GM23248 (cell line): ENCODE data around the gene HDAC4. TPM values are rescaled to one million over a fixed set of nuclear protein-coding genes. Genes with fewer than 3 reads are reported as not detected.

Source experiments
- DNase-seq: peaks from one replicate; pipeline ENCODE4 v3.0.0-alpha.2; 2015
- H2AFZ ChIP-seq: fragments of 200-600 bp; sonication (generic); 2 replicates; pipeline ENCODE4 v1.6.1; 2016; ENCODE audit warnings: antibody characterized with exemption
- H3F3A ChIP-seq: fragments of 200-600 bp; sonication (generic); 2 replicates; pipeline ENCODE4 v1.6.1; 2016; ENCODE audit warnings: mild to moderate bottlenecking, antibody characterized with exemption, mixed run types; ENCODE audit not compliant: insufficient read depth
- H3K27ac ChIP-seq: fragments of 200-600 bp; sonication (generic); 2 replicates; pipeline ENCODE4 v1.5.1; 2016; ENCODE audit warnings: mild to moderate bottlenecking
- H3K27me3 ChIP-seq: fragments of 200-600 bp; sonication (generic); replicated peaks from 2 replicates; pipeline ENCODE4 v1.6.1; 2016; ENCODE audit warnings: mild to moderate bottlenecking; ENCODE audit not compliant: insufficient read depth
- H3K36me3 ChIP-seq: fragments of 200-600 bp; sonication (generic); 2 replicates; pipeline ENCODE4 v1.6.1; 2016; ENCODE audit warnings: low read depth, mild to moderate bottlenecking
- H3K4me1 ChIP-seq: fragments of 200-600 bp; sonication (generic); 2 replicates; pipeline ENCODE4 v1.6.1; 2016; ENCODE audit warnings: mild to moderate bottlenecking; ENCODE audit not compliant: insufficient read depth
- H3K4me2 ChIP-seq: fragments of 200-600 bp; sonication (generic); one replicate; pipeline ENCODE4 v1.6.1; 2016; ENCODE audit warnings: mild to moderate bottlenecking; ENCODE audit not compliant: unreplicated experiment
- H3K4me3 ChIP-seq: fragments of 200-600 bp; sonication (generic); 2 replicates; pipeline ENCODE4 v1.5.1; 2016; ENCODE audit warnings: mild to moderate bottlenecking
- H3K79me2 ChIP-seq: fragments of 200-600 bp; sonication (generic); 2 replicates; pipeline ENCODE4 v1.6.1; 2016; ENCODE audit warnings: mild to moderate bottlenecking; ENCODE audit not compliant: insufficient read depth
- H3K9ac ChIP-seq: fragments of 200-600 bp; sonication (generic); 2 replicates; pipeline ENCODE4 v1.6.1; 2016; ENCODE audit warnings: mild to moderate bottlenecking
- H3K9me2 ChIP-seq: fragments of 200-600 bp; sonication (generic); 2 replicates; pipeline ENCODE4 v1.6.1; 2016; ENCODE audit warnings: mixed run types, mild to moderate bottlenecking, moderate library complexity; ENCODE audit not compliant: insufficient read depth
- H3K9me3 ChIP-seq: fragments of 200-600 bp; sonication (generic); one replicate; pipeline ENCODE4 v1.6.1; 2017; ENCODE audit warnings: low read depth
- H4K20me1 ChIP-seq: fragments of 200-600 bp; sonication (generic); 2 replicates; pipeline ENCODE4 v1.6.0; 2016; ENCODE audit not compliant: insufficient read depth
- EZH2 ChIP-seq: fragments of 200-600 bp; sonication (generic); IDR thresholded peaks from 2 replicates; pipeline ENCODE4 v1.6.1; 2018; ENCODE audit warnings: antibody characterized with exemption, mild to moderate bottlenecking; ENCODE audit not compliant: insufficient read depth, poor library complexity, severe bottlenecking
- EZH2phosphoT487 ChIP-seq: fragments of 200-600 bp; sonication (generic); IDR thresholded peaks from 2 replicates; pipeline ENCODE4 v1.6.1; 2018; ENCODE audit warnings: antibody characterized with exemption, moderate library complexity, mild to moderate bottlenecking, low read depth; ENCODE audit not compliant: insufficient read depth
- WGBS, 2 experiments: methylation state at CpG; one replicate each; pipeline ENCODE4 v1.1.6; 2015 to 2017; ENCODE audit warnings: low lambda C conversion rate in 2 of 2, low coverage in 1 of 2; ENCODE audit errors: missing lambda C conversion rate in 2 of 2; 5-methylcytosine and 5-hydroxymethylcytosine counted together
- in situ Hi-C: fragments of 300-500 bp; cut with MboI; formaldehyde crosslinking; loops from 2 replicates; pipeline ENCODE4 v1.15.0; 2020
- polyA plus RNA-seq: library from polyadenylated mRNA; unstranded; fragments of >200 nt; fragmentation: Nextera tagmentation; extraction: Ambion mirVana; gene quantifications from 2 replicates; pipeline ENCODE4 v1.2.1, GENCODE V29; 2016
- total RNA-seq: library from RNA; depleted of rRNA; stranded (reverse); fragments of >200 nt; shearing (Covaris generic); gene quantifications from 2 replicates; pipeline ENCODE4 v1.2.3, GENCODE V29; 2014

Gene HDAC4
- total and polyA plus RNA-seq, 2 experiments from 2014 or later = 2.1 to 6.3 TPM

- peaks cover 6% of the 10 kb centered on the region for H3K4me1 ChIP-seq
- WGBS, 2 experiments = 92 to 93% methylated on average over 19 of the region's 19 CpGs
- no peak overlapping the region for H3K9ac ChIP-seq
- DNase-seq = no peak
- H3K4me3 ChIP-seq = no peak overlapping the region
- no peaks in the 10 kb centered on the region for H3K36me3 ChIP-seq
- H3K9me3 ChIP-seq = no peaks in the 10 kb centered on the region
- in situ Hi-C loops = no loop called here
- no peaks in the 10 kb centered on the region for H4K20me1 ChIP-seq
- TF ChIP-seq EZH2 (no peak), EZH2phosphoT487 (no peak)
- no peaks in the 10 kb centered on the region for H3K27me3 ChIP-seq
- H2AFZ ChIP-seq = no peak overlapping the region
- H3K4me2 ChIP-seq = no peak overlapping the region
- no peaks in the 10 kb centered on the region for H3K9me2 ChIP-seq
- H3K27ac ChIP-seq = no peak overlapping the region
- H3F3A ChIP-seq = no peaks in the 10 kb centered on the region
- no peaks in the 10 kb centered on the region for H3K79me2 ChIP-seq
These were observed 203.7 kb downstream of the HDAC4 start for GRCh38 chr2:239197146-239197545.

GRCh38 chr2:239196474-239197021 lies 204.3 kb downstream of the HDAC4 start:
- no peaks in the 10 kb centered on the region for H3K79me2 ChIP-seq
- no peak overlapping the region for H3K27ac ChIP-seq
- H4K20me1 ChIP-seq = no peaks in the 10 kb centered on the region
- H3K4me1 ChIP-seq = peaks cover 6% of the 10 kb centered on the region
- no peak overlapping the region for H3K4me3 ChIP-seq
- H2AFZ ChIP-seq = no peak overlapping the region
- H3K9me3 ChIP-seq = no peaks in the 10 kb centered on the region
- TF ChIP-seq EZH2 (no peak), EZH2phosphoT487 (no peak)
- 92% methylated on average over 17 of the region's 17 CpGs for WGBS, 2 experiments
- H3K9ac ChIP-seq = no peak overlapping the region
- H3K4me2 ChIP-seq = no peak overlapping the region
- DNase-seq = no peak
- H3K9me2 ChIP-seq = no peaks in the 10 kb centered on the region
- no peaks in the 10 kb centered on the region for H3K27me3 ChIP-seq
- in situ Hi-C loops = no loop called here
- H3K36me3 ChIP-seq = no peaks in the 10 kb centered on the region
- H3F3A ChIP-seq = no peaks in the 10 kb centered on the region

- no peak overlapping the region for H3K9ac ChIP-seq
- no peaks in the 10 kb centered on the region for H3F3A ChIP-seq
- no peak overlapping the region for H2AFZ ChIP-seq
- no peaks in the 10 kb centered on the region for H3K9me3 ChIP-seq
- no peaks in the 10 kb centered on the region for H4K20me1 ChIP-seq
- no peak overlapping the region for H3K27ac ChIP-seq
- no peaks in the 10 kb centered on the region for H3K36me3 ChIP-seq
- DNase-seq = no peak
- no peaks in the 10 kb centered on the region for H3K79me2 ChIP-seq
- in situ Hi-C loops = no loop called here
- TF ChIP-seq EZH2 (no peak), EZH2phosphoT487 (no peak)
- H3K27me3 ChIP-seq = no peaks in the 10 kb centered on the region
- 97 to 98% methylated on average over 4 of the region's 4 CpGs for WGBS, 2 experiments
- H3K4me3 ChIP-seq = no peak overlapping the region
- H3K4me2 ChIP-seq = no peak overlapping the region
- no peaks in the 10 kb centered on the region for H3K9me2 ChIP-seq
- peaks cover 6% of the 10 kb centered on the region for H3K4me1 ChIP-seq
These were observed 204.8 kb downstream of the HDAC4 start for GRCh38 chr2:239195992-239196391.

GRCh38 chr2:239195318-239195871 lies 205.4 kb downstream of the HDAC4 start:
- no peak for DNase-seq
- 94 to 95% methylated on average over 14 to 15 of the region's 15 CpGs for WGBS, 2 experiments

More at GRCh38 chr2:239195318-239195871, 205.4 kb downstream of the HDAC4 start:
- no peak overlapping the region for H2AFZ ChIP-seq
- in situ Hi-C loops = no loop called here
- H3K4me1 ChIP-seq = peaks cover 6% of the 10 kb centered on the region
- H3K36me3 ChIP-seq = no peaks in the 10 kb centered on the region
- no peaks in the 10 kb centered on the region for H3K27me3 ChIP-seq
- no peaks in the 10 kb centered on the region for H3K9me3 ChIP-seq
- H3K27ac ChIP-seq = no peak overlapping the region
- H3K9me2 ChIP-seq = no peaks in the 10 kb centered on the region
- H3K79me2 ChIP-seq = no peaks in the 10 kb centered on the region
- TF ChIP-seq EZH2phosphoT487 = no peak
- no peak for TF ChIP-seq EZH2
- H3K9ac ChIP-seq = no peak overlapping the region
- H3F3A ChIP-seq = no peaks in the 10 kb centered on the region
- H3K4me3 ChIP-seq = no peak overlapping the region
- H4K20me1 ChIP-seq = no peaks in the 10 kb centered on the region
- H3K4me2 ChIP-seq = no peak overlapping the region
